Activated naive CD8-positive, alpha-beta T cell treated with anti-CD3 and anti-CD28 coated beads, Interleukin-2, amount 50 U/mL, for 16 hours (primary cell): ENCODE data around the gene TMED10.
"Not testable (repeated sequence)": the region's sequence is repeated elsewhere in the genome, so short reads cannot be mapped to it uniquely, and the experiment has no call there.

Experiments
- DNase-seq: peaks from one replicate; pipeline ENCODE4 v3.0.0-alpha.2; 2020; ENCODE audit warnings: low read depth, low spot score

The TMED10 gene

GRCh38 chr14:75127903-75128595 lies 48.4 kb downstream of the TMED10 start:
- DNase-seq, result no peak

DNA sequence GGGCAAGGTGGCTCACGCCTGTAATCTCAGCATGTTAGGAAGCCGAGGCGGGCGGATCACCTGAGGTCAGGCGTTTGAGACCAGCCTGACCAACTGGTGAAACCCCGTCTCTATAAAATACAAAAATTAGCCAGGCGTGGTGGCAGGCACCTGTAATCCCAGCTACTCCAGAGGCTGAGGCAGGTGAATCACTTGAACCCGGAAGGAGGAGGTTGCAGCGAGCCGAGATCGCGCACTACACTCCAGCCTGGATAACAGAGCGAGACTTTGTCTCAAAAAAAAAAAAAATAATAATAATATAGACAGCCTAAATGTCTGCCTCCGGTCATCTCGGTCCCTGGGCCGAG lies 49.0 kb downstream of the TMED10 start:
- DNase-seq, result not testable (repeated sequence)

- DNase-seq, result peak; percentile 80
These were observed 49.5 kb downstream of the TMED10 start, which contains the start of gene NEK9 for GRCh38 chr14:75126679-75127473. NEK9 (minus strand) TSS chr14:75127048; CDS start chr14:75126921, 127 bp downstream.

DNA sequence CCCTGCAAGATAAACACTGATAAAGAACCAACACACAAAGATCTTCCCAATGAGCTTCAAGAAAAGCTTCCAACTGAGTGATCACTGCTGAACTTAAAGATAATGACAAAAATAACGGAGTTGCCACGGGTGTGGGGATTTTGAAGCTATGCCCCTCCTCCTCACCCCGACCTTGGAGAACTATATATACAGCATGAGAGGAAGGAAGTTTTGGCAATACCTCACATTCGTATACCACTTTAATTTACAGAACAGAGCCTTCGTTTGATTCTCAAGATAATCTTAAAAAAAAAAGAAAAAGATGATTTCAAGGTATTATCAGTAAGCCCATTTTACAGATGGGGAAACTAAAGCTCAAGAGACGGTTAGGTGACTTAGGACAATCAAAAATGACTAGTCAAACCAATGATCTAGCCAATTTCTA lies 50.3 kb downstream of the TMED10 start:
- DNase-seq, result no peak

- no peak for DNase-seq
These were observed 50.8 kb downstream of the TMED10 start for GRCh38 chr14:75125617-75126016.

DNA sequence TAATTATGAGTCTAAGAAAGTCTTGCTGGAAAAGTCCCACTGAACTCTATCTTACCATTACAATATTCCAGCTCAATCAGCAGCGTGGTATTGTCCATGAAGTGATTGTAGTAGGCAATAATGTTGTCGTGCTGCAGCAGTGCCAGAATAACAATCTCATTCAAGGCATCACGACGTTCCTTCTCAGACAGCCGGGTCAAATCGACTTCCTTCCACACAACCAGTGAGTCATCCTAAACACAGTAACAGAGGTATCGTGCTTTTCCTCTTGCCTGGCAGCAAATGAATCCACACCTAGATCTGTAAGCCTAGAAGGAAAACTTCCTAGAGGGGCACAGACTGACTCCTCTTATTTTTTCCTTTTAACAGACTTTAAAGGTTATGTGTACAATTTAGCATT lies 52.4 kb downstream of the TMED10 start:
- no peak for DNase-seq

DNA sequence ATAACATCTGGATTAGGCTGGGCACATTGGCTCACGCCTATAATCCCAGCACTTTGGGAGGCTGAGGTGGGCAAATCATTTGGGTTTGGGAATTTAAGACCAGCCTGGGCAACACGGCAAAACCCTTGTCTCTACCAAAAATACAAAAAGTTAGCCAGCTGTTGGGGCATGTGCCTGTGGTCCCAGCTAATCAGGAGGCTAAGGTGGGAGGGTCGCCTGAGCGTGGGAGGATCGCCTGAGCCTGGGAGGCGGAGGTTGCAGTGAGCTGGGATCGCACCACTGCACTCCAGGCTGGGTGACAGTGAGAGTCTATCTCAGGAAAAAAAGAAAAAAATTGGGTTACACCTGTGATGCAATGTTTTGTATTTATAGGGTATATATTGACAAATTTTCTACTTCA lies 54.9 kb downstream of the TMED10 start:
- DNase-seq, result no peak

- no peak for DNase-seq
These were observed 55.7 kb downstream of the TMED10 start for GRCh38 chr14:75120541-75121291.

DNA sequence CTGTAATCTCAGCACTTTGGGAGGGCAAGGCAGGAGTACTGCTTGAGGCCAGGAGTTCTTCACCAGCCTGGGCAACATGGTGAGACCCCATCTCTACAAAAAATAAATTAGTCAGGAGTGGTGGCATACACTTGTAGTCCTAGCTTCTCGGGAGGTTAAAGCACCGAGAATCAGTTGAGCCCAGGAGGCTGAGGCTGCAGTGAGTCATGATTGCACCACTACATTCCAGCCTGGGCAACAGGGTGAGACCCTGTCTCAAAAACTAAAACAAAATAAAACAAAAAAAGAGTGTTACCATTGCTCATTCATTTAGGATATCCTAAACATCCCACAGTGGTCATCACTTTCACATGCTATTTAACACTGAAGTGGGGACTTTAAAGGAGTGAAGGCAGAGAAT lies 57.4 kb downstream of the TMED10 start:
- no peak for DNase-seq

GRCh38 chr14:75113932-75114539 lies 62.4 kb downstream of the TMED10 start:
- DNase-seq, result no peak

- no peak for DNase-seq
These were observed 66.5 kb downstream of the TMED10 start for GRCh38 chr14:75109877-75110276.

- DNase-seq, result no peak
These were observed 69.2 kb downstream of the TMED10 start for GRCh38 chr14:75107186-75107585.

- no peak for DNase-seq
These were observed 74.9 kb downstream of the TMED10 start for GRCh38 chr14:75101491-75101890.

DNA sequence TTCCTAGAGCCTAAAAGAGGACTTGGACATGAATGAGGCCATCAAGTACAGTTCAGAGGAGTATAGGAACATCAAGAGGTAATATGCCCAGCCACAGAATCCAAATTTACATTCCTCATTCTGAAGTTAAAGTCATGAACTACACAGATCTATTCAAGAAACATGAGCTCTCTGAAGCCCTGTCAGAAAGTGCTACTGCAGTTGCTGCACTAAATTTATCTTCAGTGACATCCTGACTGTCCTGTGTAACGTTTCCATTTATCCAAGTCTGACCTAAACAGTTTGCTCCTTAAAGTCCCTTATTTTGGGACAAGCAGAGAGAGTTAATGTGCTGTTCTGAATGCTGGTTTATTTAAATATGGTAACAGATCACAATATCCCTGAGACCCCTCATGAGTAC lies 77.7 kb downstream of the TMED10 start:
- DNase-seq, result no peak

- DNase-seq, result no peak
These were observed 78.2 kb downstream of the TMED10 start for GRCh38 chr14:75098212-75098611.

GRCh38 chr14:75096959-75097358 lies 79.5 kb downstream of the TMED10 start:
- no peak for DNase-seq

- DNase-seq, result no peak
These were observed 80.7 kb downstream of the TMED10 start for GRCh38 chr14:75095690-75096089.

DNA sequence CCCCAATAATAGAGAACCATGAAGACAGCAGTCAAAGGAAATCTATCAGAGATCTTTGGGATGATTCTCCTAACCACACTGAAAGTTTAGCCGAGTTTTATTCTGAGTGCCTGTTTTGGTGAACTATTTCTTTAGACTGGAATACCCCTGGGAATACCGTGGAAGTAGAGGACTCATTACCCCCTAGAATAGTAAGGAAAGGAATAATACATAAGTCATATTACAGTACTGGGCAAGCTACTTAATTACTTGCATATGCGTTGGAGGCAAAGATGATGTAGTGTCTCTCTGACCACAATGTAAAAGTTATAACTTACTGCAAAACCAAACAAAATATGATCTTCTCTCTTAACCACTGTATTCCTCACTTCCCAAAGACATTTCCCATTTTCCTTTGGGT lies 81.5 kb downstream of the TMED10 start:
- DNase-seq, result no peak

GRCh38 chr14:75092698-75093097 lies 83.7 kb downstream of the TMED10 start:
- DNase-seq, result no peak

- no peak for DNase-seq
These were observed 85.2 kb downstream of the TMED10 start for GRCh38 chr14:75091251-75091650.

GRCh38 chr14:75090353-75090752 lies 86.1 kb downstream of the TMED10 start:
- DNase-seq, result no peak
